OCI-LY7 (cell line): Measurements from ENCODE around the gene PSMC3IP. TPM values are rescaled to one million over a fixed set of nuclear protein-coding genes. Genes with fewer than 3 reads are reported as not detected.

Source experiments
- BruUV-seq: library from RNA; stranded (reverse); fragments of 400-500 nt; replicated peaks from 2 replicates; lab custom pipeline; 2021; lab: Mats Ljungman, UMichigan
- CTCF ChIA-PET: fragments of 300-600 bp; sonication (Branson Sonifier 250); formaldehyde crosslinking; loops from one replicate; lab custom pipeline; 2022; ENCODE audit warnings: antibody characterized with exemption; ENCODE audit not compliant: unreplicated experiment; lab: Charles Lee
- POLR2A ChIA-PET: fragments of 300-600 bp; sonication (Branson Sonifier 250); formaldehyde crosslinking; loops from one replicate; lab custom pipeline; 2022; ENCODE audit warnings: antibody characterized with exemption; lab: Charles Lee
- DNase-seq: peaks from one replicate; pipeline ENCODE4 v3.0.0-alpha.2; 2015; ENCODE audit warnings: low spot score
- H2AFZ ChIP-seq: fragments of 200-600 bp; sonication (generic), shearing (Covaris generic); 2 replicates; pipeline ENCODE4 v1.6.1; 2014; ENCODE audit warnings: mild to moderate bottlenecking, antibody characterized with exemption, low read length, moderate library complexity
- H3K27ac ChIP-seq: fragments of 200-600 bp; sonication (generic); 2 replicates; pipeline ENCODE4 v1.5.1; 2014; ENCODE audit warnings: mixed run types, low read depth, mild to moderate bottlenecking, moderate library complexity, low read length, inconsistent platforms; ENCODE audit not compliant: poor library complexity, severe bottlenecking
- H3K36me3 ChIP-seq: fragments of 200-600 bp; sonication (generic); 2 replicates; pipeline ENCODE4 v1.6.1; 2014; ENCODE audit warnings: mild to moderate bottlenecking, antibody characterized with exemption, low read length, moderate library complexity, mixed read lengths; ENCODE audit not compliant: insufficient read depth
- H3K4me1 ChIP-seq: fragments of 200-600 bp; sonication (generic); 2 replicates; pipeline ENCODE4 v1.5.1; 2014; ENCODE audit warnings: mild to moderate bottlenecking, low read length; ENCODE audit not compliant: insufficient read depth, poor library complexity, severe bottlenecking
- H3K4me2 ChIP-seq: fragments of 200-600 bp; sonication (generic); 2 replicates; pipeline ENCODE4 v1.6.1; 2014; ENCODE audit warnings: mild to moderate bottlenecking, low read length
- H3K4me3 ChIP-seq: fragments of 200-600 bp; sonication (generic); 2 replicates; pipeline ENCODE4 v1.5.1; 2014; ENCODE audit warnings: mild to moderate bottlenecking, low read depth, low read length; ENCODE audit not compliant: poor library complexity, severe bottlenecking
- H3K79me2 ChIP-seq: fragments of 200-600 bp; sonication (generic); 2 replicates; pipeline ENCODE4 v1.6.1; 2016; ENCODE audit warnings: low read depth, mild to moderate bottlenecking, low read length, moderate library complexity, mixed read lengths; ENCODE audit not compliant: insufficient read depth
- H3K9me2 ChIP-seq: fragments of 200-600 bp; sonication (generic); 2 replicates; pipeline ENCODE4 v1.6.1; 2016; ENCODE audit warnings: mild to moderate bottlenecking, low read length, mixed read lengths; ENCODE audit not compliant: insufficient read depth
- H3K9me3 ChIP-seq: fragments of 200-600 bp; sonication (generic); 2 replicates; pipeline ENCODE4 v1.6.1; 2014; ENCODE audit warnings: mild to moderate bottlenecking, mixed run types, low read length, mixed read lengths
- H4K20me1 ChIP-seq: fragments of 200-600 bp; sonication (generic); 2 replicates; pipeline ENCODE4 v1.6.1; 2014; ENCODE audit warnings: mild to moderate bottlenecking, antibody characterized with exemption, low read length, moderate library complexity, mixed read lengths; ENCODE audit not compliant: insufficient read depth
- EZH2phosphoT487 ChIP-seq: fragments of 200-600 bp; sonication (generic); IDR thresholded peaks from 2 replicates; pipeline ENCODE4 v1.6.1; 2018; ENCODE audit warnings: low read depth, borderline replicate concordance, mild to moderate bottlenecking, mixed run types, antibody characterized with exemption, low read length, moderate library complexity, mixed read lengths
- intact Hi-C: fragments of 100-400 bp; cut with micrococcal nuclease; formaldehyde crosslinking; loops from one replicate; pipeline ENCODE4 v1.10.0; 2022; ENCODE audit not compliant: unreplicated experiment
- total RNA-seq, 2 experiments: library from RNA; depleted of rRNA in 1 of 2; stranded (reverse); fragments of >200 nt in 1 of 2; shearing (Covaris generic) in 1 of 2; gene quantifications; 2 replicates each; pipeline ENCODE4 v1.2.3, GENCODE V29; 2014 to 2022
- TF ChIP-seq, protein P1 (sequence below): fragments of 200-600 bp; sonication (generic); conservative IDR thresholded peaks from 2 replicates; pipeline ENCODE4 v1.5.1; 2014; ENCODE audit warnings: mild to moderate bottlenecking, antibody characterized with exemption, low read length, moderate library complexity, mixed read lengths

PSMC3IP gene
- total RNA-seq, 2 experiments from 2014 or later: 27.3 to 36.4 TPM

DNA sequence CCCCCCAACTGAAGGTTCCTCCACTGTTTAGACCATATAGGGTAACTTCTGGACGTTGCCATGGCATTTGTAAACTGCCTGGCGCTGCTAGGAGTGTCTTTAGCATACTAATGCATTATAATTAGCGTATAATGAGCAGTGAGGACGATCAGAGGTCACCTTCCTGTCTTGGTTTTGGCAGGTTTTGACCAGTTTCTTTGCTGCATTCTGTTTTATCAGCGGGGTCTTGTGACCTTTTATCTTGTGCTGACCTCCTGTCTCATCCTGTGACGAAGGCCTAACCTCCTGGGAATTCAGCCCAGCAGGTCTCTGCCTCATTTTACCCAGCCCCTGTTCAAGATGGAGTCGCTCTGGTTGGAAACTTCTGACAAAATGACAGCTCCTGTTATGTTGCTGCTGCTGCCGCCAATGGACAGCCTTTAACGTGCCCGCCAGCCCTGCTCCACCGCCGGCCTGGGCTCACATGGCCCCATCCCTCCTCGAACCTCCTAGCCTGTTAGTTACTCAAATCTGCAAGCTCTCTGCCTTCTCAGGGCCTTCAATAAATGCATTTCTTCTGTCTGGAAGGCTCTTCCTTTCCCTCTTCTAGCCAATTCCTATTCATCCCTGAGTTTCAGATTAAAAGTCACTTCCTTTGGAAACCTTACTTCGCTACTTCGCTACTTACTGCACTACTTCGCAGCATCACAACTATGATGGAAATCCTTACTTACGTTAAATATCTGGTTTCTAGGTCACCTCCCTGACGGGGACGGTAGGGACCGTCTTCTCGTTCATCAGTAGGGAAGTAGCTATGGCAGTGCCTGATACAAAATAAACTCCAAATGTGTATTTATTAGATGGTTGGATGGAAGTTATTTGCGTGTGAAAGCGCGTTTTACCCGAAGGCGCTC, 42.1 kb downstream of the PSMC3IP start:
- intact Hi-C loops: loop anchor here (5.0 kb wide), 1 partner anchor 403 kb away; no protein-coding TSS in a partner anchor
- H3K9me3 ChIP-seq: no peaks in the 10 kb centered on the region
- no peak for TF ChIP-seq EZH2phosphoT487
- TF ChIP-seq, protein P1, sequence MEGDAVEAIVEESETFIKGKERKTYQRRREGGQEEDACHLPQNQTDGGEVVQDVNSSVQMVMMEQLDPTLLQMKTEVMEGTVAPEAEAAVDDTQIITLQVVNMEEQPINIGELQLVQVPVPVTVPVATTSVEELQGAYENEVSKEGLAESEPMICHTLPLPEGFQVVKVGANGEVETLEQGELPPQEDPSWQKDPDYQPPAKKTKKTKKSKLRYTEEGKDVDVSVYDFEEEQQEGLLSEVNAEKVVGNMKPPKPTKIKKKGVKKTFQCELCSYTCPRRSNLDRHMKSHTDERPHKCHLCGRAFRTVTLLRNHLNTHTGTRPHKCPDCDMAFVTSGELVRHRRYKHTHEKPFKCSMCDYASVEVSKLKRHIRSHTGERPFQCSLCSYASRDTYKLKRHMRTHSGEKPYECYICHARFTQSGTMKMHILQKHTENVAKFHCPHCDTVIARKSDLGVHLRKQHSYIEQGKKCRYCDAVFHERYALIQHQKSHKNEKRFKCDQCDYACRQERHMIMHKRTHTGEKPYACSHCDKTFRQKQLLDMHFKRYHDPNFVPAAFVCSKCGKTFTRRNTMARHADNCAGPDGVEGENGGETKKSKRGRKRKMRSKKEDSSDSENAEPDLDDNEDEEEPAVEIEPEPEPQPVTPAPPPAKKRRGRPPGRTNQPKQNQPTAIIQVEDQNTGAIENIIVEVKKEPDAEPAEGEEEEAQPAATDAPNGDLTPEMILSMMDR: no peak
- H4K20me1 ChIP-seq: no peaks in the 10 kb centered on the region
- peak overlapping the region; percentile 79 for H3K4me3 ChIP-seq
- H3K4me1 ChIP-seq: peaks cover 31% of the 10 kb centered on the region
- peak; percentile 37 for DNase-seq
- peak overlapping the region; percentile 60 for H3K27ac ChIP-seq
- BruUV-seq: TSS peak; percentile 93
- H3K79me2 ChIP-seq: peaks cover 4% of the 10 kb centered on the region; the same call in 1 of the 2 replicates
- H3K9me2 ChIP-seq: no peaks in the 10 kb centered on the region
- CTCF ChIA-PET: interaction anchor here (0.5 kb wide), 1 partner anchor 480 kb away, joined by 11 read pairs; no protein-coding TSS in a partner anchor
- H3K4me2 ChIP-seq: peak overlapping the region; percentile 80
- POLR2A ChIA-PET: no interaction called here
- H2AFZ ChIP-seq: peak overlapping the region; percentile 66
- peaks cover 9% of the 10 kb centered on the region for H3K36me3 ChIP-seq

DNA sequence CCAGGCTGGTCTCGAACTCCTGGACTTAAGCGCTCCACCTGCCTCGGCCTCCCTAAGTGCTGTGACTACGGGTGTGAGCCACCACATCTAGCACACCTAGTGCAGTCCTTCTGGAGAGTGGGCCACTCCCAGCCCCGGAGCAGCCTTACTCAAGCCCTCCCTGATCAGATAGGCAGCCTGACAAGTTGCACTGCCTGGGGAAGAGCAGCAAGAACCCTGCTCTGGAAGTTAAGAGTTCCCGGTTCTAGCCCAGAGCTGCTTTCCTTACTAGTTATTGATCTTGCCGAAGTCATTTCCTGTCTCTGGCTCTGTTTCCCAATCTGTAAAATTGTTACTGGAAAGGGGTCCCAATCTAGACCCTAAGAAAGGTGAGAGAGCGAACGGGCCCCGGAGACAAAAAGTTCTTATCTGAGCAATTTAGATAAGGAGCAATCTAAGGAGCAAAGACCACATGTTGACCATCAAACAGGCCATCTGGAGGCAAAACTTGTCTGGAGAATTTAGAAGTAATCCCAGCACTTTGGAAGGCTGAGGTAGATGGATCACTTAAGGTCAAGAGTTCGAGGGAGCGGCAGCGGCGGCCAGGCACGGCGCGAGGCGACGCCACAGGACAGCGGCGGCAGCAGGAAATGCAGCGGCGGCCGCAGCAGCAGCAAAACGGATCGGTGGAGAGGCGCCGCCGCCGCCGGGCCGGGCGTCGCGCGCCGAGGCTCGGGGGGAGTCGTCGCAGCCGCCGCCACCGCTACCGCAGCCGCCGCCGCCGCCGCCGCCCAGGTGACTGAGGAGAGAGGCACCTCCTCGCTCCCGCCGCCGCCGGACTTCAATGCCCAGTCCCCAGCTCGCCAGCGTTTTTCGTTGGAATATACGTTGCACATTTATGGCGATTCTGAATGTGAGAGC, 45.8 kb downstream of the PSMC3IP start:
- H3K4me3 ChIP-seq: no peak overlapping the region
- H3K27ac ChIP-seq: no peak overlapping the region
- CTCF ChIA-PET: no interaction called here
- TF ChIP-seq, protein P1: no peak
- no peak for TF ChIP-seq EZH2phosphoT487
- peaks cover 30% of the 10 kb centered on the region for H3K4me1 ChIP-seq
- no peaks in the 10 kb centered on the region for H3K36me3 ChIP-seq
- no peaks in the 10 kb centered on the region for H3K9me2 ChIP-seq
- DNase-seq: peak; percentile 32
- no peaks in the 10 kb centered on the region for H4K20me1 ChIP-seq
- peak overlapping the region; percentile 64 for H3K4me2 ChIP-seq
- no TSS peak for BruUV-seq
- intact Hi-C loops: no loop called here
- POLR2A ChIA-PET: interaction anchor here (1.4 kb wide), 1 partner anchor 514 kb away, joined by 3 read pairs; the partner anchor contains the start of gene DNAJC7
- peaks cover under 1% of the 10 kb centered on the region; the same call in 1 of the 2 replicates for H3K79me2 ChIP-seq
- peak overlapping the region; percentile 56; the same call in 1 of the 2 replicates for H2AFZ ChIP-seq
- no peaks in the 10 kb centered on the region for H3K9me3 ChIP-seq
